ENCODE results near the gene ZFYVE9.
A peak's percentile ranks its signal among the peaks of the same experiment; 100 is the strongest.
"Not testable (repeated sequence)": the region's sequence is repeated elsewhere in the genome, so short reads cannot be mapped to it uniquely, and the experiment has no call there.

The ZFYVE9 gene

GRCh38 chr1:52141513-52142219 is at the start of gene ZFYVE9:
Gene ZFYVE9, plus strand, starts transcription at chr1:52142089. Its CDS starts 91,118 bp downstream, at chr1:52233207.
- DNase-seq, result peak; percentile 64

DNA sequence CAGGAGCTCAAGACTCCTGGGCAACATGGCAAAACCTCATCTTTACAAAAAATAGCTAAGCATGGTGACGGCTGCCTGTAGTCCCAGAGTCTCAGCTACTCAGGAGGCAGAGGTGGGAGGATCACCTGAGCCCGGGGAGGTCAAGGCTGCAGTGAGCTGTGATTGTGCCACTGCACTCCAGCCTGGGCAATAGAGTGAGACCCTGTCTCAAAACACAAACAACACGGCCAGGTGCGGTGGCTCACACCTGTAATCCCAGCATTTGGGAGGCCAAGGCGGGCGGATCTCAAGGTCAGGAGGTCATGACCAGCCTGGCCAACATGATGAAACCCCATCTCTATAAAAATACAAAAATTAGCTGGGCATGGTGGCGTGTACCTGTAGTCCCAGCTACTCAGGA is 47.6 kb upstream of the ZFYVE9 start:
- not testable (repeated sequence) for DNase-seq

DNA sequence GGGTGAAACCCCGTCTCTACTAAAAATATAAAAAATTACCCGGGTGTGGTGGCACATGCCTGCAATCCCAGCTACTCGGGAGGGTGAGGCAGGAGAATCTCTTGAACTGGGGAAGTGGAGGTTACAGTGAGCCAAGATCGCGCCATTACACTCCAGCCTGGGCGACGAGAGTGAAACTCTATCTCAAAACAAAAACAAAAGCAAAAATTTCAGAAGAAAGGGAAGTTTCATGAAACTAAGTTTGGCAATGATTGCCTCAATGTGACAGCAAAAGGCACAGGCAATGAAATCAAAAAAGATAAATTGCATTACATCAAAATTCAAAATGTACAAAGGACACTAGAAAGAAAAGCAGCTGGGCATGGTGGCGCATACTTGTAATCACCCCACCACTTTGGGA is 45.7 kb upstream of the ZFYVE9 start:
- DNase-seq, result no peak

DNA sequence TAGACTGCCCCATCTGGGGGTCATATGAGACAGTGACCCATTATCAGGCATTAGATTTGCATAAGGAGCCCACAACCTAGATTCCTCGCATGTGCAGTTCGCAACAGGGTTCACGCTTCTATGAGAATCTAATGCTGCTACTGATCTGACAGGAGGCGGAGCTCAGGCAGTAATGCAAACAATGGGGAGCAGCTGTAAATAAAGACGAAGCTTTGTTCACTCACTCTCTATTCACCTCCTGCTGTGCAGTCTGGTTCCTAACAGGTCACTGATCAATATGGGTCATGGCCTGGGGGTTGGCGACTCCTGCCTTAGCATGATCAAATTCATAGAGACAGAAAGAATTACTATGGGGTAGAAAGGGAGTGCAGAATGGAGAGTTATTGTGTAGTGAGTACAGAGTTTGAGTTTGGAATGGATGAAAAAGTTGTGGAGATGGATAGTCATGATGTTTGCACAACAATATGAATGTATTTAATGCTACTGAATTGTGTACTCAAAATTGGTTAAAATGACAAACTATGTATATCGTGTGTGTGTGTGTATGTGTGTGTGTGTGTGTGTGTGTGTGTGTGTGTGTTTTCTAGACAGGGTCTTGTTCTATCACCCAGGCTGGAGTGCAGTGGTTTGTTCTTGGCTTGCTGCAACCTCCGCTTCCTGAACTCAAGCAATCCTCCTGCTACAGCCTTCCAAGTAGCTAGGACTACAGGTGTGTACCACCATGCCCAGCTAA is 43.6 kb upstream of the ZFYVE9 start:
- peak; percentile 21 for DNase-seq

- no peak for DNase-seq
These were observed 39.4 kb upstream of the ZFYVE9 start for GRCh38 chr1:52102336-52103013.

DNA sequence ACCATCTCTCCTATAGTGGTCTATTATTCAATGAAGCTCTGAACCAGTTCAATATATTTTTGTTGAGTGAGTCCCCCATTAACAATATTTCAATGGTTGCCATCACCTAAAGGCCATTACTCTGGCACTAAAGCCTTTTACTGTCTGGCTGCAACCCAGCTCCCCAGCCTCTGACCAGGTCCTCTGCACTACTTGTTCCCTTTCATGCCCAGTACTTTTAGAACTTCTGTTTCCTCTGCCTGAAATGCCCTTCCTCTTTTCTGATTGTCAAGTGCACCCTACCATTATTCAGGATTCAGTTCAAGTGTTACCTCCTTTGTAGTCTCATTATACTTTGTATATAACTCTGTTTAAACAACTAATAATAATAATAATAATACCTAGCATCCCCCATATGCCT is 30.4 kb upstream of the ZFYVE9 start:
- DNase-seq, result no peak

GRCh38 chr1:52112489-52112888 is 29.4 kb upstream of the ZFYVE9 start:
- no peak for DNase-seq

DNA sequence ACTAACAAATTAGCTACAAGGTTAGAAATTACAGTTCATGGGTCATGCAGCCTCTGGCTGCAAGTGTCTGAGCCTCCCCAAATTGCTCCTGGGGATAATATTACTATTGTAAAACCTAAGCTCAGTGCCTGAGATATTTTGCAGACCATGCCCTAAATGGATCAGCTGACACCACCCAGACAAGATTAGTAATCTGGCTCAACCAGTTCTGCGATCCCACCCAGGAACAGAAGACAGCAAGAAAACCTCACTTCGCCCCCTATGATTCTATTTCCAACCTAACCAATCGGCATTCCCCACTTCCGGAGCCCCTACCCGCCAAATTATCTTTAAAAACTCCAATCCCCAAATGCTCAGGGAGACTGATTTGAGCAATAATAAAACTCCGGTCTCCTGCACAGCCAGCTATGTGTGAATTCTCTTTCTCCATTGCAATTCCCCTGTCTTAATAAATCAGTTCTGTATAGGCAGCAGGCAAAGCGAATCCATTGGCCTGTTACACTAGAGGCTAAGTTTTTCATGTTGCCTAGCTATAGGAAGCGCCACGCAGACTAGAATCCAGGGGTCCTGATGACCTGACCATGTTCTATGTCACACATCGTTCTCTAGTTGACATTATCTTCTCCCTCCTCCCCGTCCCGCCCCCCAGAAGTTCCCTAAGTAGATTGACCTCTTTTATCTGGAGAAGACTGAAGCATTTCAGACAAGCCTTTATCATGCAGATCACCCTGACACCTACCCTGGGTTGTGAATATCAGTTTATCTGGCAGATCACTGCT is 22.4 kb upstream of the ZFYVE9 start:
- no peak for DNase-seq

- DNase-seq, result no peak
These were observed 19.5 kb upstream of the ZFYVE9 start for GRCh38 chr1:52122384-52122783.

GRCh38 chr1:52123622-52124021 is 18.3 kb upstream of the ZFYVE9 start:
- DNase-seq, result no peak

GRCh38 chr1:52125736-52126359 is 16.0 kb upstream of the ZFYVE9 start:
- no peak for DNase-seq

DNA sequence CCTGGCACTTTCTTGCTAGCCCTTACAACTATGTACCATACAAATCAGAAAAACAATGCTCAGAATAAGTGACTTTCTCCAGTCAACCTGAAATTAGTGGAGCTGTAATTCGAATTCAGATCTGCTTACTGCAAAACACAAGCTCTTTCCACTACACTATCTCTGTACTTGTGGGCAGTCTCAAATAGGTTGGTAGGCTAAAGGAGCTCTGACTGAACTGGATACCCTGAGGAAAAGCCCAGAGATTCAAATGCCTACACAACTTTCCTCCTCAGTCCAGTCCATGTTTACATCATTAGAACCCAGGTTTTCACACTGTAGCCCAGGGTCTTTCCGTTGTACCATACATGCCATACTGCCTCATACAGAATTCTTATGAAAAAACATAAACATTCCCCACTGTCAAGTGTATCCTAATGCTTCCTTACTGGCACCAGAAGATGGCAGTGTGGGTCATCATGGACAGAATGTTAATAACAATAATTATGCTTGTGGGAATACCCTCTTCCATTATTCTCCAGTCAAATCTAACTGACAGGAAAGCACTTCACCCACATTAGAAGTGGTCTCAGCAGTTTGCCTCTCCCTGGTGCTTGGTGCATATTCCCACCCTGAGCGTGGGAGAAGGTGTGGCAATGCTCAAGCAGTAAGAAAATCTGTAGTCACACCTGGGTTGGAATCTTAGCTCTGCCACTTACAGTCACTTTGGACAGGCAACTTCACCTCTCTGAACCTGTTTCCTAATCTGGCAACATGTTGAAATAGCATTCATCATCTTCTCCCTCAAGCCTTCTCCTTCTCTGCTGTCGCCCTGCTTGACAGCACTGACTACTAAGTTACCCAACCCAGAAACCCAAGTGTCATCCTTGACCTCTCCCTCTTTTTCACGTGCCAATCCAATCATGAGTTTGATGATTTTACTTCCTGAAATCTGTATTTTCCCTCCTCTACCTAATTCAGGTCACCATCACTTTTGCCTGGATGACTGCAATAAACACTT is 14.4 kb upstream of the ZFYVE9 start:
- DNase-seq, result peak; percentile 11

DNA sequence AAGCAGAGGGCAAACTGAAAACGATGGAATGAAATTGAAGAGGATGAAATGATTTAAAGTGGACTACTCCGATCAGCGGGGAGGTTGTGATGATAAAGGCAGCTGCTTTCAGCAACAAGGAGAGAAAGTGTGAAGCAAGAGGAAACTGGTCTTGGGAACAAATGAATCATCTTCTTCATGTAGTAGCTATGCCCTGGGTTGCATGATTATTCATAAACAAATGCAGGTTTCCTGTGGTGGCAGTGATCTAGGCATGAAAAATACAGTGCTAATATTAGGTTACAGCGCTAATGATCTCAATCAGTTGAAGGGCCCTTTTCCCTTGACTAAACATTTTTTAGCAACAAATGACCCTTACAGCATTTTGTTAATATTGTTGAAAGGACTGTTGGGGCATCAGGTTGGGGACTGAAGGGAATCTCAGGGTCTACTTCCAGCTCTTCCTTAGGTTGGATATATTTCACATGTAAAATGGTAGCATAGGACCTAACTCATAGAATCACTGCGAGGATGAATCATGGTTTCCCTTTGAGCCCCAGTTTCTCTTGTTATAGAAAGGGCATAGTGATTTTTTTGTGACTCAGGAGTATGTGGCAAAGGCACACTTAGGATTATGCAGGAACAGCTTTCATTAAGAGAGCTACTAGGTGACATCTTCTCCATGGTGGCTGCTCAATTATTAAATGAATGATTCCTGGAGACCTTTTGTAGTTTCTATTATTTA is 1.9 kb upstream of the ZFYVE9 start:
- no peak for DNase-seq

DNA sequence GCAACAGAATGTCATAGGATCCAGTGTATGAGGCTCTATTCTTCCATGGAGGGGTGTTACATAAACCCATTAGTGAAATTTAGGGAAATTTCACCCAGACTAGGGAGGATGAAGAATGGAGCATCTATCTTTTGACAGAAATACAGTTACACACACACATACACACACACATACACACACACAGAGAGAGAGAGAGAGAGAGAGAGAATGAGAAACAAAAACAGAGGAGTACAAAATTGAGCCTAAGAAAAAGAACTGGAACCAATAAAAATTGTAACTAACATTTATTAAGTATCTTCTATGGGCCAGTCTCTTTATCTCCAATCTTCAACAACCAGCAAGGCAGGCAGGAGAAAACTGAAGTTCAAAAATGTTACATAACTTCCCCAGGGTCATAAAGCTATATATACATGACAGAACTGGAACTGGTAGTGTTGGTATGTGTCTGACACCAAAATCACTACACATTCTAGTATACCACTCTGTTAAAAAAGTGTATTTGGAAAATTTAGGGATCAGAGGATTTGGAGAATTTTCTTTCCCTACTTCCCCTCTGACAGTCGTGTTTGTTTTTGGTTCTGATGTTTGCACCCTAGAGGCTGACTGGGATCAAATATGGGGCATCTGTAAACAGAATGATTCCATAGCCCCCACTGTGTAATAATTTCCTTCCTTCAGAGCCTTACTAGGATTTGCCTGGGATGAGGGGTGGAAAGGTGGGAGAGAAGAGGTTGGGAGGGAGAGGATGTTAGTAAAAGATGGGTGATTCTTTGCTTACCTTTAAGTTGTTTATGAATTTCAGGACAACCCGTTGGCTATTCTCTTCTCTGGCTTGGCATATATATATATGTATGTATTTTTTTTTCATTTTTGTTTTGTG is 1.0 kb upstream of the ZFYVE9 start:
- no peak for DNase-seq

DNA sequence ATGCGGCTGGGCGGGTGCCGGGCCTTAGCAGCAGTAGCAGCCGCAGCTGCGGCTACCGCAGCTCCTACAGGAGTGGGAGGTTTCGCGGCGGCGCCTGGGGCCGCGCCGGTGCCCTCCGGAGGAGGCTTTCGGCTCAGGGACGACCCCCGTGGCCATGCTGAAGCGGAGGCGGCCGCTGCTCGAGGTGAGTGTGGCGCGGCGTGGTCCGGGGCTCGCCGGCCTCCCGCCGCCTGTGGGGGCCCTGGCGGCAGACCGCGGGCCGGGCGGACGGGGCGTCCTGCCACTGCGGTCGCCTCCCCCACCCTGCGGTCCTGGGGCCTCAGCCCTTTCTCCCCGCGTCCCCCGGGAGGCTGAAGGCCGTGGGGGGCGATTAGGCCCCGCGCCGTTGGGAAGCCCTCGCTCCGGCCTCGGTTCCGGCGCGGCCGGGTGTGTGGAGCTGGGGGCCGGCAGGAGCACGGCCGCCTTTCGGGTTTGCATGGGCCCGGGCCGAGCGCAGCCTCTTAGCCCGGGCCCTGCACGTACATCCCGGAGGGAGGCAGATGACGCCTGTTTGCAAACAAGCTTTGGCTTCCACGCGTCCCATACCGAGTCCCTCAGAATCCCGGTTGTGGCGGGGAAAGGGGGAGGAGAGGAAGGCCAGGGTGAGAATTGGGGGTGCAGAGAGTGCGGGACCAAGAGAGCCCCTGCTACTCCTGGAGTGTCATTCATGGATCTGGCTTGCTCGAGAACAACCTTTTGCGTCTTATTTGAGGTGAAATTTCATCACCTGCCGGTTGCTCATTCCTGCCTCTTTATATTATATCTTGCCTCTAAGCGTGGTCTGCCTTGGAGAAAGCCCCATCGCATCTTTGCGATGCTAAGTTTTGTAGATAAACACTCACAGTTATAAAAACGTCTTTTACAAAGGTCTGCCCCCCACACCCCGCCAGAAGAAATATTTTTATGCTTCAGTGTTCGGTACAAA is 613 bp downstream of the ZFYVE9 start:
- peak; percentile 48 for DNase-seq

- no peak for DNase-seq
These were observed 3.2 kb downstream of the ZFYVE9 start for GRCh38 chr1:52145137-52145536.

DNA sequence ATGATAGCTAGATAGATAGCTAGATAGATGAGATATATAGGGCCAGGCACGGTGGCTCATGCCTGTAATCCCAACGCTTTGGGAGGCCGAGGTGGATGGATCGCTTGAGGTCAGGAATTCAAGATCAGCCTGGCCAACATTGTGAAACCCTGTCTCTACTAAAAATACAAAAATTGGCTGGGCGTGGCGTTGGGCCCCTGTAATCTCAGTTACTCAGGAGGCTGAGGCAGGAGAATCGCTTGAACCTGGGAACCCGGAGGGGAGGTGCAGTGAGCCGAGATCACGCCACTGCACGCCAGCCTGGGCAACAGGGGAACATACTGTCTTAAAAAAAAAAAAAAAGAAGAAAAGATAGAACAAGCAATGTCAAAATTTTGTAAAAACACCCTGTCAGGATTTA is 8.6 kb downstream of the ZFYVE9 start:
- not testable (repeated sequence) for DNase-seq

- no peak for DNase-seq
These were observed 9.1 kb downstream of the ZFYVE9 start for GRCh38 chr1:52150946-52151345.

Measured in NCI-H526 treated with DMSO at 0.1 percent for 48 hours (cell line).